OCI-LY7 (cell line): ENCODE data around the gene MXRA8. TPM values are rescaled to one million over a fixed set of nuclear protein-coding genes. Genes with fewer than 3 reads are reported as not detected.

Experiments used
- BruUV-seq: library from RNA; stranded (reverse); fragments of 400-500 nt; replicated peaks from 2 replicates; lab custom pipeline; 2021; lab: Mats Ljungman, UMichigan
- CTCF ChIA-PET: fragments of 300-600 bp; sonication (Branson Sonifier 250); formaldehyde crosslinking; loops from one replicate; lab custom pipeline; 2022; ENCODE audit warnings: antibody characterized with exemption; ENCODE audit not compliant: unreplicated experiment; lab: Charles Lee
- POLR2A ChIA-PET: fragments of 300-600 bp; sonication (Branson Sonifier 250); formaldehyde crosslinking; loops from one replicate; lab custom pipeline; 2022; ENCODE audit warnings: antibody characterized with exemption; lab: Charles Lee
- DNase-seq: peaks from one replicate; pipeline ENCODE4 v3.0.0-alpha.2; 2015; ENCODE audit warnings: low spot score
- H2AFZ ChIP-seq: fragments of 200-600 bp; sonication (generic), shearing (Covaris generic); 2 replicates; pipeline ENCODE4 v1.6.1; 2014; ENCODE audit warnings: mild to moderate bottlenecking, antibody characterized with exemption, low read length, moderate library complexity
- H3K27ac ChIP-seq: fragments of 200-600 bp; sonication (generic); 2 replicates; pipeline ENCODE4 v1.5.1; 2014; ENCODE audit warnings: mixed run types, low read depth, mild to moderate bottlenecking, moderate library complexity, low read length, inconsistent platforms; ENCODE audit not compliant: poor library complexity, severe bottlenecking
- H3K36me3 ChIP-seq: fragments of 200-600 bp; sonication (generic); 2 replicates; pipeline ENCODE4 v1.6.1; 2014; ENCODE audit warnings: mild to moderate bottlenecking, antibody characterized with exemption, low read length, moderate library complexity, mixed read lengths; ENCODE audit not compliant: insufficient read depth
- H3K4me1 ChIP-seq: fragments of 200-600 bp; sonication (generic); 2 replicates; pipeline ENCODE4 v1.5.1; 2014; ENCODE audit warnings: mild to moderate bottlenecking, low read length; ENCODE audit not compliant: insufficient read depth, poor library complexity, severe bottlenecking
- H3K4me2 ChIP-seq: fragments of 200-600 bp; sonication (generic); 2 replicates; pipeline ENCODE4 v1.6.1; 2014; ENCODE audit warnings: mild to moderate bottlenecking, low read length
- H3K4me3 ChIP-seq: fragments of 200-600 bp; sonication (generic); 2 replicates; pipeline ENCODE4 v1.5.1; 2014; ENCODE audit warnings: mild to moderate bottlenecking, low read depth, low read length; ENCODE audit not compliant: poor library complexity, severe bottlenecking
- H3K79me2 ChIP-seq: fragments of 200-600 bp; sonication (generic); 2 replicates; pipeline ENCODE4 v1.6.1; 2016; ENCODE audit warnings: low read depth, mild to moderate bottlenecking, low read length, moderate library complexity, mixed read lengths; ENCODE audit not compliant: insufficient read depth
- H3K9me2 ChIP-seq: fragments of 200-600 bp; sonication (generic); 2 replicates; pipeline ENCODE4 v1.6.1; 2016; ENCODE audit warnings: mild to moderate bottlenecking, low read length, mixed read lengths; ENCODE audit not compliant: insufficient read depth
- H3K9me3 ChIP-seq: fragments of 200-600 bp; sonication (generic); 2 replicates; pipeline ENCODE4 v1.6.1; 2014; ENCODE audit warnings: mild to moderate bottlenecking, mixed run types, low read length, mixed read lengths
- H4K20me1 ChIP-seq: fragments of 200-600 bp; sonication (generic); 2 replicates; pipeline ENCODE4 v1.6.1; 2014; ENCODE audit warnings: mild to moderate bottlenecking, antibody characterized with exemption, low read length, moderate library complexity, mixed read lengths; ENCODE audit not compliant: insufficient read depth
- EZH2phosphoT487 ChIP-seq: fragments of 200-600 bp; sonication (generic); IDR thresholded peaks from 2 replicates; pipeline ENCODE4 v1.6.1; 2018; ENCODE audit warnings: low read depth, borderline replicate concordance, mild to moderate bottlenecking, mixed run types, antibody characterized with exemption, low read length, moderate library complexity, mixed read lengths
- intact Hi-C: fragments of 100-400 bp; cut with micrococcal nuclease; formaldehyde crosslinking; loops from one replicate; pipeline ENCODE4 v1.10.0; 2022; ENCODE audit not compliant: unreplicated experiment
- total RNA-seq, 2 experiments: library from RNA; depleted of rRNA in 1 of 2; stranded (reverse); fragments of >200 nt in 1 of 2; shearing (Covaris generic) in 1 of 2; gene quantifications; 2 replicates each; pipeline ENCODE4 v1.2.3, GENCODE V29; 2014 to 2022
- TF ChIP-seq, protein P1 (sequence below): fragments of 200-600 bp; sonication (generic); conservative IDR thresholded peaks from 2 replicates; pipeline ENCODE4 v1.5.1; 2014; ENCODE audit warnings: mild to moderate bottlenecking, antibody characterized with exemption, low read length, moderate library complexity, mixed read lengths

The MXRA8 gene
- total RNA-seq, 2 experiments from 2014 or later = not detected

DNA sequence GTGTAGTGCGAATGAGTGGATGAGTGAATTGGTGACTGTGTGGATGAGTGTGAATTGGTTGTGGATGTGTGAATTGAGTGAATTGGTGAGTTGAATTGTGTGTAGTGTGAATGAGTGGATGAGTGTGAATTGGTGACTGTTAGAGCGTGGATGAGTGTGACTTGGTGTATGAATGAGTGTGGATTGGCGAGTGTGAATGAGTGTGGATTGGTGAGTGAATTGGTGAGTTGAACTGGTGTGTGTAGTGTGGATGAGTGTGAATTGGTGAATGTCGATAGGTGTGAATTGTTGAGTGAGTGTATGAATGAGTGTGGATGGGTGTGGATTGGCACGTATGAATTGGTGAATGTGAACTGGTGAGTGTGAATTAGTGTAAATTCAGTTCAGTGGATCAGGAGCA lies 9.0 kb upstream of the MXRA8 start:
- DNase-seq = no peak
- Histone ChIP-seq H2AFZ (no peak overlapping the region), H3K36me3 (peaks cover 21% of the 10 kb centered on the region; the same call in 1 of the 2 replicates), H4K20me1 (no peaks in the 10 kb centered on the region), H3K4me3 (no peak overlapping the region), H3K9me2 (no peaks in the 10 kb centered on the region), H3K27ac (no peak overlapping the region), H3K4me2 (no peak overlapping the region), H3K4me1 (peaks cover 10% of the 10 kb centered on the region), H3K9me3 (peaks cover 17% of the 10 kb centered on the region), H3K79me2 (no peaks in the 10 kb centered on the region)
- ChIA-PET CTCF (no interaction called here), POLR2A (no interaction called here)
- no peak for TF ChIP-seq EZH2phosphoT487
- TF ChIP-seq, protein P1, sequence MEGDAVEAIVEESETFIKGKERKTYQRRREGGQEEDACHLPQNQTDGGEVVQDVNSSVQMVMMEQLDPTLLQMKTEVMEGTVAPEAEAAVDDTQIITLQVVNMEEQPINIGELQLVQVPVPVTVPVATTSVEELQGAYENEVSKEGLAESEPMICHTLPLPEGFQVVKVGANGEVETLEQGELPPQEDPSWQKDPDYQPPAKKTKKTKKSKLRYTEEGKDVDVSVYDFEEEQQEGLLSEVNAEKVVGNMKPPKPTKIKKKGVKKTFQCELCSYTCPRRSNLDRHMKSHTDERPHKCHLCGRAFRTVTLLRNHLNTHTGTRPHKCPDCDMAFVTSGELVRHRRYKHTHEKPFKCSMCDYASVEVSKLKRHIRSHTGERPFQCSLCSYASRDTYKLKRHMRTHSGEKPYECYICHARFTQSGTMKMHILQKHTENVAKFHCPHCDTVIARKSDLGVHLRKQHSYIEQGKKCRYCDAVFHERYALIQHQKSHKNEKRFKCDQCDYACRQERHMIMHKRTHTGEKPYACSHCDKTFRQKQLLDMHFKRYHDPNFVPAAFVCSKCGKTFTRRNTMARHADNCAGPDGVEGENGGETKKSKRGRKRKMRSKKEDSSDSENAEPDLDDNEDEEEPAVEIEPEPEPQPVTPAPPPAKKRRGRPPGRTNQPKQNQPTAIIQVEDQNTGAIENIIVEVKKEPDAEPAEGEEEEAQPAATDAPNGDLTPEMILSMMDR = no peak
- no TSS peak for BruUV-seq
- intact Hi-C loops = no loop called here

DNA sequence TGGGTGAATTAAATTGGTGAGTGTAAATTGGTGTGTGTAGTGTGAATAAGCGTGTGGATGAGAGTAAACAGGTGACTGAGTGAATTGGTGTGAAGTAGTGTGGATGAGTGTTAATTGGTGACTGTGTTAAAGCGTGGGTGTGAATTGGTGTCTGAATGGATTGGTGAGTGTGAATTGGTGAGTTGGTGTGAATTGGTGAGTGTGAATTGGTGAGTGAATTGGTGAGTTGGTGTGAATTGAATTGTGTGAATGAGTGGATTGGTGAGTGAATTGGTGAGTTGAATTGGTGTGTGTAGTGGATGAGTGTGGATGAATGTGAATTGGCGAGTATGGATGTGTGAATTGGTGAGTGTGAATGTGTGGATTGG lies 8.3 kb upstream of the MXRA8 start:
- Histone ChIP-seq H3K4me3 (no peak overlapping the region), H3K27ac (no peak overlapping the region), H3K4me2 (no peak overlapping the region), H4K20me1 (no peaks in the 10 kb centered on the region), H3K9me2 (no peaks in the 10 kb centered on the region), H2AFZ (no peak overlapping the region), H3K4me1 (peaks cover 4% of the 10 kb centered on the region), H3K79me2 (no peaks in the 10 kb centered on the region), H3K36me3 (peaks cover 16% of the 10 kb centered on the region; the same call in 1 of the 2 replicates), H3K9me3 (peaks cover 17% of the 10 kb centered on the region)
- BruUV-seq = no TSS peak
- no peak for DNase-seq
- intact Hi-C loops = no loop called here
- ChIA-PET CTCF (no interaction called here), POLR2A (no interaction called here)
- TF ChIP-seq, protein P1 = no peak
- no peak for TF ChIP-seq EZH2phosphoT487

DNA sequence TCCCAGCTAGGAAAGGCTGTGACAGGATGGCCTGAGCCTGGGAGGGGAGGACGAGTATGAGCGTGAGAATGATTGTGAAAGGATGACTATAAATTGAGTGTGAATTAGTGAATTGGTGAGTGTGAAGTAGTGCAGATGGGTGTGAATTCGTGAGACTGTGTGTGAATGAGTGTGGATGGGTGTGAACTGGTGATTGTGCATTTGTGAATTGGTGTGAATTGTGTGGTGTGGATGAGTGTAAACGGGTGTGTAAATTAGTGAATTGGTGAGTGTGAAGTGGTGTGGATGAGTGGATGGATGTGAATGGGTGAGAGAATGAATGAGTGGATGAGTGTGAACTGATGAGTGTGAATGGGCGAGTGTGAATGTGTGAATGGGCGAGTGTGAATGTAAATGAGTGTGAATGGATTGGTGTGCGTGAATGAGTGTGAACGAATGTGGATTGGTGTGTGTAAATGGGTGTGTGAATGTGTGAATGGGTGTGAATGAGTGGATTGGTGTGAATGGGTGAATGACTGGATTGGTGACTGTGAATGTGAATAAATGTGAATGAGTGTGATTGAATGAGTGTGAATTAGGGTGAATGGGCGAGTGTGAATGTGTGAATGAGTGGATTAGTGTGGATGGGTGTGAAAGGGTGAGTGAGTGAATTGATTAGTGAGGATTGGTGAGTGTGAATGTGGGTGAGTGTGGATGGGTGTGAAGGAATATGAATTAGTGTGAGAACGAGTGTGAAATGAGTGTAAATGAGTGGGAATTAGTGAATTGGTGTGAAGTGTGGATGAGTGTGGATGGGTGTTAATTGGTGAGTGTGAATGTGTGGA lies 7.7 kb upstream of the MXRA8 start:
- Histone ChIP-seq H3K9me2 (no peaks in the 10 kb centered on the region), H3K4me1 (no peaks in the 10 kb centered on the region), H3K36me3 (peaks cover 10% of the 10 kb centered on the region; the same call in 1 of the 2 replicates), H3K27ac (no peak overlapping the region), H3K4me2 (no peak overlapping the region), H2AFZ (no peak overlapping the region), H3K79me2 (no peaks in the 10 kb centered on the region), H4K20me1 (no peaks in the 10 kb centered on the region), H3K9me3 (peaks cover 17% of the 10 kb centered on the region), H3K4me3 (no peak overlapping the region)
- BruUV-seq = TSS peak; percentile 73
- POLR2A ChIA-PET = no interaction called here
- CTCF ChIA-PET = no interaction called here
- intact Hi-C loops = no loop called here
- DNase-seq = no peak
- TF ChIP-seq EZH2phosphoT487 = no peak
- TF ChIP-seq, protein P1 = no peak
